ENCODE measurements around the gene COQ7. TPM values are rescaled to one million over a fixed set of nuclear protein-coding genes. Genes with fewer than 3 reads are reported as not detected.

The COQ7 gene
- total and polyA plus RNA-seq, 8 donors, result 6.9 to 12.6 (median 10.1) TPM

DNA sequence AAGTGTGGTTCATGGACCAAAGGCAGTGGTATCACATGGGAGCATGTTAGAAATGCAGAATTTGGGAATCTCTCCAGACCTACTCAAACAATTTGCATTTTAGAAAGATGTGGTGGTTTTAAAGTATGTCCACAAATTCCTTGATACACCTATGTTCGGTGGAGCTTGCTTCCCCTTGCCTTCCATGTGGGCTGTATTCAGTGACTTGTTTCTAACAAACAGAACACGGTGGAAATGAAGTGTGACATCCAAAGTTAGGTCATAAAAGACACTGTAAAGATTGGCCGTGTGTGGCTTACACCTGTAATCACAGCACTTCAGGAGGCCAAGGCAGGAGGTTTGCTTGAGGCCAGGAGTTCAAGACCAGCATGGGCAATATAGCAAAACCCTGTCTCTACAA, 16.7 kb downstream of the COQ7 start:
- H3K4me3 ChIP-seq, result no peak overlapping the region
- H3K9me3 ChIP-seq, result no peaks in the 10 kb centered on the region
- no peaks in the 10 kb centered on the region for H3K27me3 ChIP-seq
- ATAC-seq (no peak), FAIRE-seq (no peak), DNase-seq (no peak)
- intact Hi-C loops (cut with DNase I), result no loop called here
- H3K27ac ChIP-seq, result no peak overlapping the region
- WGBS, 2 donors, result 70 to 85% methylated on average over 3 of the region's 3 CpGs
- TF ChIP-seq, protein P1, sequence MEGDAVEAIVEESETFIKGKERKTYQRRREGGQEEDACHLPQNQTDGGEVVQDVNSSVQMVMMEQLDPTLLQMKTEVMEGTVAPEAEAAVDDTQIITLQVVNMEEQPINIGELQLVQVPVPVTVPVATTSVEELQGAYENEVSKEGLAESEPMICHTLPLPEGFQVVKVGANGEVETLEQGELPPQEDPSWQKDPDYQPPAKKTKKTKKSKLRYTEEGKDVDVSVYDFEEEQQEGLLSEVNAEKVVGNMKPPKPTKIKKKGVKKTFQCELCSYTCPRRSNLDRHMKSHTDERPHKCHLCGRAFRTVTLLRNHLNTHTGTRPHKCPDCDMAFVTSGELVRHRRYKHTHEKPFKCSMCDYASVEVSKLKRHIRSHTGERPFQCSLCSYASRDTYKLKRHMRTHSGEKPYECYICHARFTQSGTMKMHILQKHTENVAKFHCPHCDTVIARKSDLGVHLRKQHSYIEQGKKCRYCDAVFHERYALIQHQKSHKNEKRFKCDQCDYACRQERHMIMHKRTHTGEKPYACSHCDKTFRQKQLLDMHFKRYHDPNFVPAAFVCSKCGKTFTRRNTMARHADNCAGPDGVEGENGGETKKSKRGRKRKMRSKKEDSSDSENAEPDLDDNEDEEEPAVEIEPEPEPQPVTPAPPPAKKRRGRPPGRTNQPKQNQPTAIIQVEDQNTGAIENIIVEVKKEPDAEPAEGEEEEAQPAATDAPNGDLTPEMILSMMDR (IDR thresholded peaks at IDR 0.05), result no peak
- peaks cover 0 to 5% (median 0%) of the 10 kb centered on the region in 3 donors for H3K4me1 ChIP-seq
- H3K36me3 ChIP-seq, result peaks cover 0 to 10% (median 0%) of the 10 kb centered on the region in 3 donors

DNA sequence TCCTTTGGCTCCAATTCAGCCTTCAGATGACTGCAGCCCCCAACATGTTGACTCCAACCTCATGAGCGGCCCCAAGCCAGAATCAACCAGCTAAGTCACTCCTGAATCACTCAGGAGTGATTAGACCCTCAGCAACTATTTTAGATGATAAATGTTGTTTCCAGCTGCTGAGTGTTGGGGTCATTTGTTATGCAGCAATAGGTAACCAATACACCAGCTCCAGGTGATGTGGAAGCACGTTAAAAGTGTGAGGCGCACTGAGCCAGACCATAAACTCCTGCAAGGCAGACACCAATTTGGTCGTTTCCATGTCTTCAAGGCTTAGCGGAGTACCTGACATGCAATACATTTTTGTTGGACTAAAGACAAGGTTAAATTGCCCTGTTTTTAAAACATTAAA, 17.5 kb downstream of the COQ7 start:
- Histone ChIP-seq H3K4me1 (peaks cover 0 to 5% (median 0%) of the 10 kb centered on the region in 3 donors), H3K9me3 (no peaks in the 10 kb centered on the region), H3K27me3 (no peaks in the 10 kb centered on the region), H3K27ac (no peak overlapping the region), H3K36me3 (peaks cover 0 to 7% (median 0%) of the 10 kb centered on the region in 3 donors), H3K4me3 (no peak overlapping the region)
- intact Hi-C loops (cut with DNase I), result loop anchor here in 2 of 3 donors (5.0 kb wide), 3 partner anchors 97 to 287 kb away; no protein-coding TSS in a partner anchor
- no peak for FAIRE-seq
- no peak for ATAC-seq
- TF ChIP-seq, protein P1 (IDR thresholded peaks at IDR 0.05), result no peak
- 84 to 87% methylated on average over 5 of the region's 5 CpGs for WGBS, 2 donors
- no peak for DNase-seq

DNA sequence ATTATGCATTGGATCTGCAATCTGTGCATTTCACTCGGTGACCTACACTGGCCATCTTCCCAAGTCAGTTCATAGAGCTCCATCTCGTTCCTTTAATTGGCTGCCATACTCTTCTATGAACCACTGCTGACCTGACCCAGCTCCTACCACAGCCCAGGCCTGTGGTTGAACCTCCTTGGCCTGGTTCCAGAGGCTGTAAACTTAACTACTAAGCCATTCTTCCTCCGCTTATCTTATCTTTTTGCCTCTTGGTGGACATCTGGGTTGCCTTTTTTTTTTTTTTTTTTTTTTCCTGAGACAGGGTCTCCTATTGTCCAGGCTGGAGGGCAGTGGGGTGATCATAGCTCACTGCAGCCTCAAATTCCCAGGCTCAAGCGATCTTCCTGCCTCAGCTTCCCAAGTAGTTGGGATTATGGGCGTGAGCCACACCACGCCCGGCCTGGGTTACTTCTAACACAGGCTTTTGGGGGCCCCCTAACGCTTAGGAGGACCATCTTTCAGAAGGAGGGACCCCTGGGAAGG, 18.3 kb downstream of the COQ7 start:
- H3K27ac ChIP-seq, result no peak overlapping the region
- H3K27me3 ChIP-seq, result no peaks in the 10 kb centered on the region
- H3K4me3 ChIP-seq, result peak overlapping the region in 1 of 4 donors; percentile 44
- FAIRE-seq (no peak), ATAC-seq (peak in 3 of 4 donors; percentile 20 to 27 (median 24)), DNase-seq (no peak)
- peaks cover 0 to 5% (median 0%) of the 10 kb centered on the region in 3 donors for H3K4me1 ChIP-seq
- H3K36me3 ChIP-seq, result peaks cover 0 to 6% (median 0%) of the 10 kb centered on the region in 3 donors
- WGBS, 2 donors, result 34 to 42% methylated on average over 8 of the region's 8 CpGs
- intact Hi-C loops (cut with DNase I), result loop anchor here in 2 of 3 donors (5.0 kb wide), 3 partner anchors 97 to 287 kb away; no protein-coding TSS in a partner anchor
- TF ChIP-seq, protein P1 (IDR thresholded peaks at IDR 0.05), result no peak
- H3K9me3 ChIP-seq, result no peaks in the 10 kb centered on the region

DNA sequence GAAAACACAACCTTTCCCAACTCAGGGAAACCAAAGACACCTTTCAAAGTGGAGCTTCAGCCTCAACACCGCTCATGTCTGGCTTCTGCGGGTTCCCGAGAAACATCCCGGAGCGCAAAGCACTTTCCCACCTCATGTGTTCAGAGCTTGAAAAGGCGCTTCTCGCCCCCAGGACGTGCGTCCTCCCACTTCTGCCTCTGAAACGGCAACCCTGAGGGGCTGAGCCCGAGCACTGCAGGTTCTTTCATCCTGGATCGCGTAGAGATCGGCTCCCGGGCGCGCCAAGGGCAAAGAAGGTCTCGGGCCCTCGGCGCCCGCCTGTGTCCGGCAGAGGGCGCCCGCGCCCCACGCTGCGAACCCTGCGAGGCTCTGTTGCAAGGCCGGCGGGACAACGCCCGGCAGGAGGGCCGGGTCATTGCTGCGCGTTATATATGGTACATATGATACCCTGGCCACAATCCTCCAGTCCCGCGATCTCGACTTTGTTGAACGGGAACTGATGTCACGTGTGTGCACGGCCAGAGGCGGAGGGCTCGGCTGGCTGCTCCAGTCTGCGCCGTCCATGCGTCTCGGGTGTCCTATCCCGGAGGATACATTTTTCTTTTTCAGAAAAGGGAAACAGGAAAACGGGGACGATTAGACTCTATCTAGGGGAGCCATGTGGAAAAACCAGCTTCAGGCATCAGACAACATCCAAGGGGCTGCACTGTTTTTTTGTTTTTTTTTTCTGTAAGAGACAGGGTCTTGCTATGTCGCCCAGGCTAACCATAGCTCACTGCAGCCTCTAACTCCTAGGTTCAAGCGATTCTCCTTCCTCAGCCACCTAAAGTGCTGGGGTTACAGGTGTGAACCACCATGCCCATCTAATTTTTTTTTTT, 19.1 kb downstream of the COQ7 start:
- intact Hi-C loops (cut with DNase I), result loop anchor here in 2 of 3 donors (5.0 kb wide), 3 partner anchors 96 to 286 kb away; no protein-coding TSS in a partner anchor
- WGBS, 2 donors, result 9 to 10% methylated on average over 52 of the region's 52 CpGs
- FAIRE-seq (no peak), ATAC-seq (peak; percentile 98 to 100 (median 99)), DNase-seq (peak; percentile 68 to 98 (median 86))
- no peaks in the 10 kb centered on the region for H3K27me3 ChIP-seq
- peak overlapping the region in 2 of 4 donors; percentile 24 to 44 for H3K4me3 ChIP-seq
- no peaks in the 10 kb centered on the region for H3K36me3 ChIP-seq
- no peak overlapping the region for H3K27ac ChIP-seq
- H3K4me1 ChIP-seq, result peaks cover 0 to 5% (median 0%) of the 10 kb centered on the region in 3 donors
- H3K9me3 ChIP-seq, result no peaks in the 10 kb centered on the region
- TF ChIP-seq, protein P1 (IDR thresholded peaks at IDR 0.05), result peak; percentile 96 to 100 (median 98)

All from pancreas (tissue), 10 donors.